ENCODE data around the gene NFIX. TPM values are rescaled to one million over a fixed set of nuclear protein-coding genes. Genes with fewer than 3 reads are reported as not detected.
A peak's percentile ranks its signal among the peaks of the same experiment; 100 is the strongest.

Gene NFIX
- total RNA-seq, 1 donor from 2014 or later, result 76.5 TPM

- peaks cover 3 to 41% of the 10 kb centered on the region in 2 donors for H3K4me1 ChIP-seq
- peak overlapping the region; percentile 95 to 98 for H3K27ac ChIP-seq
- no peak for TF ChIP-seq CTCF (IDR thresholded peaks at IDR 0.05)
- H3K4me3 ChIP-seq, result peak overlapping the region; percentile 92 to 97
- peak in 1 of 2 donors; percentile 72 for DNase-seq (ENCODE audit: low spot score in 2 of 2)
- no peaks in the 10 kb centered on the region for H3K27me3 ChIP-seq
- H3K36me3 ChIP-seq, result peaks cover 0 to 10% of the 10 kb centered on the region in 2 donors
- intact Hi-C loops (cut with DNase I), result loop anchor here (2.0 to 5.0 kb wide), 2 partner anchors 33 to 96 kb away; no protein-coding TSS in a partner anchor
- no peaks in the 10 kb centered on the region for H3K9me3 ChIP-seq
Observed at GRCh38 chr19:12995596-12996405, 526 bp downstream of the NFIX start.

GRCh38 chr19:12996406-12997094 is 1.3 kb downstream of the NFIX start:
- Histone ChIP-seq H3K9me3 (no peaks in the 10 kb centered on the region), H3K4me3 (peak overlapping the region; percentile 92 to 97), H3K27ac (peak overlapping the region; percentile 95 to 98), H3K4me1 (peaks cover 6 to 49% of the 10 kb centered on the region in 2 donors), H3K27me3 (no peaks in the 10 kb centered on the region), H3K36me3 (peaks cover 0 to 10% of the 10 kb centered on the region in 2 donors)
- peak in 1 of 3 experiments; percentile 16 for TF ChIP-seq CTCF (IDR thresholded peaks at IDR 0.05)
- intact Hi-C loops (cut with DNase I), result loop anchor here (2.0 to 5.0 kb wide), 2 partner anchors 32 to 96 kb away; no protein-coding TSS in a partner anchor
- peak in 1 of 2 donors; percentile 70 for DNase-seq (ENCODE audit: low spot score in 2 of 2)

- intact Hi-C loops (cut with DNase I), result loop anchor here (2.0 to 5.0 kb wide), 2 partner anchors 31 to 95 kb away; no protein-coding TSS in a partner anchor
- TF ChIP-seq CTCF (IDR thresholded peaks at IDR 0.05), result no peak
- Histone ChIP-seq H3K4me1 (peaks cover 6 to 52% of the 10 kb centered on the region in 2 donors), H3K27ac (peak overlapping the region; percentile 95 to 98), H3K9me3 (no peaks in the 10 kb centered on the region), H3K4me3 (peak overlapping the region; percentile 92 to 97), H3K27me3 (no peaks in the 10 kb centered on the region), H3K36me3 (peaks cover 0 to 10% of the 10 kb centered on the region in 2 donors)
- peak in 1 of 2 donors; percentile 67 for DNase-seq (ENCODE audit: low spot score in 2 of 2)
Observed at GRCh38 chr19:12997179-12997966, 2.1 kb downstream of the NFIX start.

DNA sequence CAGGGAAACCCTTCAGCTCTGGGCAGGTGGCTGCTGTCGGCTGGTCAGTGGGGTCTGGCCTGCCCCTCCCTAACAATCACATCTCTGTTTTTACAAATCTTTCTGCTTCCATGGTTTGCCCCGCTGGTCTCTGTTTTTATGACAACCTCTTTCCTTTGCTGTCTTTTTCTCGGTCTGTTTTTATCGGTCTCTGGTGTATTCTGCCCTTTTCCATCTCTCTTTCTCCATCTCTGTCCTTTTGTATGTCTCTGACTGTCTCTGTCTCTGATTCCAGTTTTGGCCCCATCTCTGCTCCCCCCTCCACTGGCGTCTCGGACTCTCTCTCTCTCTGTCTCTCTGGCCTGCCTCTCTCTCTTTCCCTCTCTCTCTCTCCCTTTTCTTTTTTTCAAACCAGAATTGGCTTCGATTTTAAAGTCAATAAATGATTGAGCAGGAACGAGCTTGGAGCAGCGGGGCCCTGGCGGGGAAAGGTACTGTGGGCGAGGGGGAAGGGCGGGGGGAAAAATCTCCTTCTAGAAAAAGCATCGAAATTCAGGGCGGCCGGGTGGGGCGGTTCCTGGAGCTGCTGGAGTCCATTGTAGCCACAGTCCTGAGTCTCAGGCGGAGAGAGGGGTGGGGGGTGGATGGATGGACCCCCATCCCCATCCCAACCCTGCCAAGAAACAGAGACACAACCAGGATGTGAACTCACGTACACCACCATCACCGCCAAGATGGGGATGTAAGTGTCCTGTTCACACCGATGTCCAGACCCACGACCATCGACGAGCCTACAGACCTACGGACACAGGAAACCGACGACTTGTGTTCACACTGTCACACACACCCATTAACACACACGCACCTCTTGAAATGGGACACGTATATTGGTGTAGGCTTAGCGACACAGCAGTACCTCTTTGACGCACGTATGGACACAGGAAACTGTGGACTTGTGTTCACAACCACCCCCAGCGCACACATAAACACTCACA is 3.0 kb downstream of the NFIX start:
- no peak for DNase-seq (ENCODE audit: low spot score in 2 of 2)
- Histone ChIP-seq H3K4me3 (peak overlapping the region; percentile 39 to 97), H3K9me3 (no peaks in the 10 kb centered on the region), H3K27ac (peak overlapping the region; percentile 95 to 98), H3K36me3 (peaks cover 0 to 10% of the 10 kb centered on the region in 2 donors), H3K27me3 (no peaks in the 10 kb centered on the region), H3K4me1 (peaks cover 8 to 55% of the 10 kb centered on the region in 2 donors)
- no peak for TF ChIP-seq CTCF (IDR thresholded peaks at IDR 0.05)
- intact Hi-C loops (cut with DNase I), result loop anchor here (1.0 to 5.0 kb wide), 3 partner anchors 15 to 94 kb away; no protein-coding TSS in a partner anchor
